Measurements from ENCODE around the gene RC3H2.

RC3H2 gene

GRCh38 chr9:122930541-122931225 lies 25.5 kb upstream of the RC3H2 start:
- Mint-ChIP-seq H3K27ac (no peak overlapping the region), H3K27me3 (ENCODE audit: low read depth) (no peaks in the 10 kb centered on the region), H3K36me3 (ENCODE audit: low read depth) (peaks cover 4% of the 10 kb centered on the region), H3K9me3 (no peaks in the 10 kb centered on the region), H3K4me1 (peaks cover 15% of the 10 kb centered on the region), H3K4me3 (no peak overlapping the region)
- no peak for TF ChIP-seq CTCF (IDR thresholded peaks at IDR 0.05; ENCODE audit: unreplicated experiment in 3 of 3)

- H3K27me3 Mint-ChIP-seq (ENCODE audit: low read depth): no peaks in the 10 kb centered on the region
- no peaks in the 10 kb centered on the region for H3K9me3 Mint-ChIP-seq
- no peak overlapping the region for H3K4me3 Mint-ChIP-seq
- H3K36me3 Mint-ChIP-seq (ENCODE audit: low read depth): peaks cover 4% of the 10 kb centered on the region
- TF ChIP-seq CTCF (IDR thresholded peaks at IDR 0.05; ENCODE audit: unreplicated experiment in 3 of 3): no peak
- H3K27ac Mint-ChIP-seq: no peak overlapping the region
- peaks cover 11% of the 10 kb centered on the region for H3K4me1 Mint-ChIP-seq
These were observed 24.7 kb upstream of the RC3H2 start for GRCh38 chr9:122929796-122930354.

- Mint-ChIP-seq H3K4me1 (no peaks in the 10 kb centered on the region), H3K27me3 (ENCODE audit: low read depth) (no peaks in the 10 kb centered on the region), H3K27ac (no peak overlapping the region), H3K36me3 (ENCODE audit: low read depth) (peaks cover 19% of the 10 kb centered on the region), H3K4me3 (no peak overlapping the region), H3K9me3 (no peaks in the 10 kb centered on the region)
- TF ChIP-seq CTCF (IDR thresholded peaks at IDR 0.05; ENCODE audit: unreplicated experiment in 3 of 3): no peak
These were observed 18.8 kb upstream of the RC3H2 start for GRCh38 chr9:122923947-122924346.

GRCh38 chr9:122922713-122923112 lies 17.6 kb upstream of the RC3H2 start:
- Mint-ChIP-seq H3K27me3 (ENCODE audit: low read depth) (no peaks in the 10 kb centered on the region), H3K9me3 (no peaks in the 10 kb centered on the region), H3K27ac (no peak overlapping the region), H3K4me1 (no peaks in the 10 kb centered on the region), H3K36me3 (ENCODE audit: low read depth) (peaks cover 22% of the 10 kb centered on the region), H3K4me3 (no peak overlapping the region)
- no peak for TF ChIP-seq CTCF (IDR thresholded peaks at IDR 0.05; ENCODE audit: unreplicated experiment in 3 of 3)

- H3K4me1 Mint-ChIP-seq: peaks cover under 1% of the 10 kb centered on the region
- peaks cover 19% of the 10 kb centered on the region for H3K36me3 Mint-ChIP-seq (ENCODE audit: low read depth)
- H3K9me3 Mint-ChIP-seq: no peaks in the 10 kb centered on the region
- no peak for TF ChIP-seq CTCF (IDR thresholded peaks at IDR 0.05; ENCODE audit: unreplicated experiment in 3 of 3)
- H3K4me3 Mint-ChIP-seq: no peak overlapping the region
- no peak overlapping the region for H3K27ac Mint-ChIP-seq
- H3K27me3 Mint-ChIP-seq (ENCODE audit: low read depth): no peaks in the 10 kb centered on the region
These were observed 13.2 kb upstream of the RC3H2 start for GRCh38 chr9:122918310-122918709.

Data from nephron (organoid).